NCI-H2107 treated with DMSO at 0.1 percent for 48 hours (cell line): Measurements from ENCODE around the gene STAU1.
"Not testable (repeated sequence)": the region's sequence is repeated elsewhere in the genome, so short reads cannot be mapped to it uniquely, and the experiment has no call there.

Experiments
- DNase-seq: peaks from one replicate; lab custom pipeline; 2025; ENCODE audit not compliant: unreplicated experiment; lab: John Stamatoyannopoulos, UW

Gene STAU1

GRCh38 chr20:49166534-49167449 is 21.3 kb downstream of the STAU1 start:
- no peak for DNase-seq

- no peak for DNase-seq
These were observed 22.5 kb downstream of the STAU1 start for GRCh38 chr20:49165611-49166010.

- DNase-seq = no peak
These were observed 24.4 kb downstream of the STAU1 start for GRCh38 chr20:49163696-49164095.

GRCh38 chr20:49161428-49162152 is 26.5 kb downstream of the STAU1 start:
- DNase-seq = no peak

- DNase-seq = no peak
These were observed 27.8 kb downstream of the STAU1 start for GRCh38 chr20:49160057-49160929.

- no peak for DNase-seq
These were observed 31.0 kb downstream of the STAU1 start for GRCh38 chr20:49157146-49157545.

- no peak for DNase-seq
These were observed 31.7 kb downstream of the STAU1 start for GRCh38 chr20:49156481-49156880.

- DNase-seq = no peak
These were observed 36.7 kb downstream of the STAU1 start for GRCh38 chr20:49151436-49151835.

- DNase-seq = no peak
These were observed 38.7 kb downstream of the STAU1 start for GRCh38 chr20:49149281-49150045.

- DNase-seq = no peak
These were observed 39.5 kb downstream of the STAU1 start for GRCh38 chr20:49148601-49149000.

GRCh38 chr20:49147296-49147695 is 40.8 kb downstream of the STAU1 start:
- DNase-seq = no peak

GRCh38 chr20:49146442-49147225 is 41.5 kb downstream of the STAU1 start:
- DNase-seq = no peak

- DNase-seq = no peak
These were observed 47.3 kb downstream of the STAU1 start for GRCh38 chr20:49140834-49141233.

GRCh38 chr20:49140411-49140810 is 47.7 kb downstream of the STAU1 start:
- DNase-seq = no peak

- DNase-seq = no peak
These were observed 49.7 kb downstream of the STAU1 start for GRCh38 chr20:49138431-49138830.

GRCh38 chr20:49136817-49137571 is 51.1 kb downstream of the STAU1 start:
- DNase-seq = no peak

GRCh38 chr20:49134797-49135196 is 53.3 kb downstream of the STAU1 start:
- not testable (repeated sequence) for DNase-seq

- DNase-seq = no peak
These were observed 54.6 kb downstream of the STAU1 start for GRCh38 chr20:49133571-49133970.

- peak; percentile 60 for DNase-seq
These were observed 55.1 kb downstream of the STAU1 start for GRCh38 chr20:49132995-49133478.
